ENCODE results near the gene RANBP3.

DNA sequence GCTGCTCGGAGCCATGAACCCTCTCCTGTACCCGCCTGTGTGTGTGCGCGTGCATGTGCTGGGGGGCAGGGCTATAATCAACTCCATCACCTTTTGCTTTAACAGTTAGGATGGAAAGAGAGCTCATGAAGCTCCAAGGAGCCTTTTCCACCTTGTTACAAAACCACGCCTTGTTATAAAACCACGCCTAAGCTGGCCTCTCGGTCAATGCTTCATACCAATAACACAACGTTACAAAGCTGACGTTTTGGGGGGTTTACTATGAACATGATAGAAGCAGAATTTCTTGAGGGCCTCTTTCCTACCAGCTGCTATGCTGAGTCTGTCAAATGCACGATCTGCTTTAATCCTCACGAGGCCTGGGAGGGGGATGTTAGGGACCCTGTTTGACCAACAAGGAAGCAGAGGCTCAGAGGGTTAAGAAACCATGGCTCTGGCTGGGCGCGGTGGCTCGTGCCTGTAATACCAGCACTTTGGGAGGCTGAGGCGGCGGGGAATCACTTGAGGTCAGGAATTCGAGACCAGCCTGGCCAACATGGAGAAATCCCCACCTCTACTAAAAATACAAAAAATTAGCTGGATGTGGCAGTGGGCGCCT, 52.0 kb downstream of the RANBP3 start:
- TF ChIP-seq, protein P1, sequence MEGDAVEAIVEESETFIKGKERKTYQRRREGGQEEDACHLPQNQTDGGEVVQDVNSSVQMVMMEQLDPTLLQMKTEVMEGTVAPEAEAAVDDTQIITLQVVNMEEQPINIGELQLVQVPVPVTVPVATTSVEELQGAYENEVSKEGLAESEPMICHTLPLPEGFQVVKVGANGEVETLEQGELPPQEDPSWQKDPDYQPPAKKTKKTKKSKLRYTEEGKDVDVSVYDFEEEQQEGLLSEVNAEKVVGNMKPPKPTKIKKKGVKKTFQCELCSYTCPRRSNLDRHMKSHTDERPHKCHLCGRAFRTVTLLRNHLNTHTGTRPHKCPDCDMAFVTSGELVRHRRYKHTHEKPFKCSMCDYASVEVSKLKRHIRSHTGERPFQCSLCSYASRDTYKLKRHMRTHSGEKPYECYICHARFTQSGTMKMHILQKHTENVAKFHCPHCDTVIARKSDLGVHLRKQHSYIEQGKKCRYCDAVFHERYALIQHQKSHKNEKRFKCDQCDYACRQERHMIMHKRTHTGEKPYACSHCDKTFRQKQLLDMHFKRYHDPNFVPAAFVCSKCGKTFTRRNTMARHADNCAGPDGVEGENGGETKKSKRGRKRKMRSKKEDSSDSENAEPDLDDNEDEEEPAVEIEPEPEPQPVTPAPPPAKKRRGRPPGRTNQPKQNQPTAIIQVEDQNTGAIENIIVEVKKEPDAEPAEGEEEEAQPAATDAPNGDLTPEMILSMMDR (IDR thresholded peaks at IDR 0.05): no peak
- TF ChIP-seq EP300 (IDR thresholded peaks at IDR 0.05; ENCODE audit: low read depth) (no peak), POLR2A (IDR thresholded peaks at IDR 0.05) (no peak), POLR2AphosphoS5 (IDR thresholded peaks at IDR 0.05) (no peak)
